Fibroblast of lung (primary cell): Measurements from ENCODE around the gene CDC16. TPM values are rescaled to one million over a fixed set of nuclear protein-coding genes. Genes with fewer than 3 reads are reported as not detected.

Experiments used
- DNase-seq, 2 donors: peaks; one replicate each; pipeline versions ENCODE4 v3.0.0 to v3.0.0-alpha.2; 2010; ENCODE audit warnings: low read depth in 2 of 2
- H2AFZ ChIP-seq: 2 replicates; pipeline ENCODE4 v1.5.1; 2012; ENCODE audit warnings: low read length, control low read depth, inconsistent platforms
- H3K27ac ChIP-seq: 2 replicates; pipeline ENCODE4 v1.5.1; 2011; ENCODE audit warnings: low read length, control low read depth; ENCODE audit not compliant: insufficient read depth
- H3K27me3 ChIP-seq: 2 replicates; pipeline ENCODE4 v1.5.1; 2011; ENCODE audit warnings: mild to moderate bottlenecking, low read length; ENCODE audit not compliant: control insufficient read depth, insufficient read depth
- H3K36me3 ChIP-seq: 2 replicates; pipeline ENCODE4 v1.5.1; 2011; ENCODE audit warnings: low read length; ENCODE audit not compliant: control insufficient read depth, insufficient read depth
- H3K4me1 ChIP-seq: 2 replicates; pipeline ENCODE4 v1.5.1; 2011; ENCODE audit warnings: low read length; ENCODE audit not compliant: control insufficient read depth, insufficient read depth; ENCODE audit errors: extremely low read depth
- H3K4me2 ChIP-seq: 2 replicates; pipeline ENCODE4 v1.5.1; 2011; ENCODE audit warnings: low read length, control low read depth; ENCODE audit not compliant: insufficient read depth; ENCODE audit errors: extremely low read depth
- H3K4me3 ChIP-seq, 4 experiments: fragments of 200-600 bp in 1 of 4; sonication (generic) in 1 of 4; replicated peaks in 1 of 4; 2 replicates each; pipeline ENCODE4 v1.5.1; 2011 to 2016; ENCODE audit warnings: low read length in 4 of 4, low read depth in 3 of 4, mild to moderate bottlenecking in 3 of 4, control low read depth in 2 of 4, inconsistent platforms in 1 of 4, mixed read lengths in 1 of 4; ENCODE audit not compliant: insufficient read depth in 1 of 4; ENCODE audit errors: control extremely low read depth in 1 of 4
- H3K79me2 ChIP-seq: 2 replicates; pipeline ENCODE4 v1.5.1; 2012; ENCODE audit warnings: mild to moderate bottlenecking, low read length, inconsistent platforms; ENCODE audit not compliant: control insufficient read depth, insufficient read depth
- H3K9ac ChIP-seq: 2 replicates; pipeline ENCODE4 v1.5.1; 2011; ENCODE audit warnings: mild to moderate bottlenecking, low read length, control low read depth; ENCODE audit not compliant: insufficient read depth
- H3K9me3 ChIP-seq: 2 replicates; pipeline ENCODE4 v1.5.1; 2012; ENCODE audit warnings: low read depth, low read length; ENCODE audit not compliant: control insufficient read depth, insufficient read depth
- H4K20me1 ChIP-seq: 2 replicates; pipeline ENCODE4 v1.5.1; 2011; ENCODE audit warnings: low read length; ENCODE audit not compliant: control insufficient read depth, insufficient read depth; ENCODE audit errors: extremely low read depth
- EZH2 ChIP-seq: IDR thresholded peaks from 2 replicates; pipeline ENCODE4 v1.5.1; 2012; ENCODE audit warnings: low read length, control low read depth, mild to moderate bottlenecking; ENCODE audit errors: missing control alignments
- polyA plus RNA-seq, 2 donors: library from polyadenylated mRNA; depleted of rRNA in 1 of 2; stranded (reverse) in 1 of 2; unstranded in 1 of 2; fragments of >200 nt; gene quantifications; 2 replicates each; pipeline ENCODE4 v1.2.1, GENCODE V29; 2011 to 2012; ENCODE audit warnings: missing spikeins in 1 of 2
- total RNA-seq: library from RNA; depleted of rRNA; stranded (reverse); fragments of >200 nt; gene quantifications from 2 replicates; pipeline ENCODE4 v1.2.1, GENCODE V29; 2014
- TF ChIP-seq, protein P1 (sequence below), 2 donors: IDR thresholded peaks in 1 of 2; conservative IDR thresholded peaks in 1 of 2; 1 replicate in 1 of 2; 2 replicates in 1 of 2; pipeline ENCODE4 v1.5.1; 2011 to 2012; ENCODE audit warnings: low read length in 2 of 2, control low read depth in 1 of 2, inconsistent platforms in 1 of 2, low read depth in 1 of 2, mild to moderate bottlenecking in 1 of 2

Gene CDC16
- total and polyA plus RNA-seq, 2 donors (not counting 1 experiment from before 2014, with no cell fraction given) = 52.2 to 101 TPM

DNA sequence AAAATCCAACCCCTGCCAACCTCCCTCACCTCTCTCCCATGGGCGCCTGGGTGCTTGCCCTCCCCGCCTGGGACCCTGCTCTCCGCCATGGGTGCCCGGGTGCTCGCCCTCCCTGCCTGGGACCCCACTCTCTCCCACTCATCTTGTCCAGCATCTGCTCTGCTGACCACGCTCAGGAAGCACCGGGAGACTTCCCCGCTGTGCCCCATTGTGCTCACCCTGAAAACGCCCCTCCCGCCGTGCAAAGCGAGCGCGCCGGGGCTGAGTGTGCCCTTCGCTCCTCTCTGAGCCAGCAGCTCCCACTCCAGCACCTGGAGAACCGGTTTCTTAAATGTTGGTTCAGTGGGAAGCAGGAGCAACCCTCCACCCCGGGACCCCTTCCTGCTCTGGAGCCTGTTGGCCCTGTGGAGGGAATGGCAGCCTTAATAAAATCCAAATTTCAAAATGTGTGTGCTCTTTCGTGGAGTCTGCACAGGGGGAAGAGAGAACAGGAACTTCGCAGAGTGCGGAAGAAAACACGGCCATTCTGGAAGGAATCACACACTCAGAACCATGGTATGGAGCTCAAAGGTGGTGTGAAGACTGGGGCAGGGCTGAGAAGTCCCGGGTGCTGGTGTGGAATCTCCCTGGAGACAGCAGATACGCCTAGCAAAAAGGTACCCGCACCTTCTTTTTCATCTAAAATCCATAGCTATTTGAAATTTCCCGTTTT lies 23.1 kb upstream of the CDC16 start:
- no peak overlapping the region for H3K4me2 ChIP-seq
- H3K4me1 ChIP-seq = peaks cover 6% of the 10 kb centered on the region
- no peaks in the 10 kb centered on the region for H3K9me3 ChIP-seq
- TF ChIP-seq, protein P1, sequence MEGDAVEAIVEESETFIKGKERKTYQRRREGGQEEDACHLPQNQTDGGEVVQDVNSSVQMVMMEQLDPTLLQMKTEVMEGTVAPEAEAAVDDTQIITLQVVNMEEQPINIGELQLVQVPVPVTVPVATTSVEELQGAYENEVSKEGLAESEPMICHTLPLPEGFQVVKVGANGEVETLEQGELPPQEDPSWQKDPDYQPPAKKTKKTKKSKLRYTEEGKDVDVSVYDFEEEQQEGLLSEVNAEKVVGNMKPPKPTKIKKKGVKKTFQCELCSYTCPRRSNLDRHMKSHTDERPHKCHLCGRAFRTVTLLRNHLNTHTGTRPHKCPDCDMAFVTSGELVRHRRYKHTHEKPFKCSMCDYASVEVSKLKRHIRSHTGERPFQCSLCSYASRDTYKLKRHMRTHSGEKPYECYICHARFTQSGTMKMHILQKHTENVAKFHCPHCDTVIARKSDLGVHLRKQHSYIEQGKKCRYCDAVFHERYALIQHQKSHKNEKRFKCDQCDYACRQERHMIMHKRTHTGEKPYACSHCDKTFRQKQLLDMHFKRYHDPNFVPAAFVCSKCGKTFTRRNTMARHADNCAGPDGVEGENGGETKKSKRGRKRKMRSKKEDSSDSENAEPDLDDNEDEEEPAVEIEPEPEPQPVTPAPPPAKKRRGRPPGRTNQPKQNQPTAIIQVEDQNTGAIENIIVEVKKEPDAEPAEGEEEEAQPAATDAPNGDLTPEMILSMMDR (conservative IDR thresholded peaks at IDR 0.05 in 1 of 2, IDR thresholded peaks at IDR 0.05 in 1 of 2; ENCODE audit: low read depth in 1 of 2, low read length in 2 of 2) = no peak
- TF ChIP-seq EZH2 = no peak
- H2AFZ ChIP-seq = no peak overlapping the region
- no peak for DNase-seq
- H3K27ac ChIP-seq = no peak overlapping the region
- H3K79me2 ChIP-seq = no peaks in the 10 kb centered on the region
- no peaks in the 10 kb centered on the region for H3K36me3 ChIP-seq
- H3K27me3 ChIP-seq = no peaks in the 10 kb centered on the region
- no peak overlapping the region for H3K9ac ChIP-seq
- H4K20me1 ChIP-seq = no peaks in the 10 kb centered on the region
- no peak overlapping the region for H3K4me3 ChIP-seq

DNA sequence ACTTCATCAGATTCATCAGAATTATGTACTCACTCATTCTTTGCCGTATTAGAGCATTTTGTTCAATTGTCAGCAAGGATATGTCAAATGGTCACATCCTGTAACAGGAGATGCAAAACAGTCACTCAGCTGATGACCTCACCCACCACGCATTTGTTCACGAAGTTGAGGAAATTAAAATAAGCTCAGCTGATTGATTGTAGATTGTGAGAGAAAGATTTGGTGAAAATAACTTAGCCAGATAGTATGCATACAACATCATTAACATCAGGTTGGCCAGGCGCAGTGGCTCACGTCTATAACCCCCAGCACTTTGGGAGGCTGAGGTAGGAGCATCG lies 22.6 kb upstream of the CDC16 start:
- Histone ChIP-seq H3K9me3 (no peaks in the 10 kb centered on the region), H3K4me2 (no peak overlapping the region), H3K4me1 (peaks cover 6% of the 10 kb centered on the region), H3K9ac (no peak overlapping the region), H4K20me1 (no peaks in the 10 kb centered on the region), H3K79me2 (no peaks in the 10 kb centered on the region), H3K27ac (no peak overlapping the region), H3K36me3 (no peaks in the 10 kb centered on the region), H3K4me3 (no peak overlapping the region), H2AFZ (no peak overlapping the region), H3K27me3 (no peaks in the 10 kb centered on the region)
- DNase-seq = peak; percentile 59 to 65
- no peak for TF ChIP-seq EZH2
- TF ChIP-seq, protein P1 (conservative IDR thresholded peaks at IDR 0.05 in 1 of 2, IDR thresholded peaks at IDR 0.05 in 1 of 2; ENCODE audit: low read depth in 1 of 2, low read length in 2 of 2) = no peak

DNA sequence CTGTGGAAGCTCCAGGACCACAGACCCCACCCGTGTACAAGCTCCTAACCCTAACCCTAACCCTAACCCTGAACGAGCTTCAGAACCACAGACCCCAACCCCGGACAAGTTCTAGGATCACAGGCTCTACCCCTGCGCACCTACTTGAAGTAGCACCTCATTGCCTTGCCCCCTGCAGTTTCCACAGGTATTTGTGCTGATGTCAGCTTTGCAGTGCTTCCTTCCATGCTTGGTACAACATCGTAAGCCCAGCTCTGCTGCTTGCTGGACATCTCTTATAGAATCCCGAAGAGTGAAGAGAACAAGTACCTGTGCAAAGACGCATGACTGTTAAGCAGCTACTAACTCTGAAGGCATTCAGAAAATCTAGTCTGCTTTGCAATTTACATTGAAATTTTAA lies 20.7 kb upstream of the CDC16 start:
- Histone ChIP-seq H3K9me3 (no peaks in the 10 kb centered on the region), H2AFZ (no peak overlapping the region), H3K79me2 (no peaks in the 10 kb centered on the region), H3K9ac (no peak overlapping the region), H3K4me1 (peaks cover 6% of the 10 kb centered on the region), H3K36me3 (no peaks in the 10 kb centered on the region), H3K27me3 (no peaks in the 10 kb centered on the region), H3K4me3 (no peak overlapping the region), H3K27ac (no peak overlapping the region), H4K20me1 (no peaks in the 10 kb centered on the region), H3K4me2 (no peak overlapping the region)
- TF ChIP-seq, protein P1 (conservative IDR thresholded peaks at IDR 0.05 in 1 of 2, IDR thresholded peaks at IDR 0.05 in 1 of 2; ENCODE audit: low read depth in 1 of 2, low read length in 2 of 2) = no peak
- no peak for TF ChIP-seq EZH2
- no peak for DNase-seq
